Mucosa of stomach (tissue), 1 donor: ENCODE data around the gene LMBR1.

ENCODE experiments used
- H3K27me3 ChIP-seq: one replicate; pipeline ENCODE4 v1.7.0; 2013; ENCODE audit warnings: mild to moderate bottlenecking, low read length; ENCODE audit not compliant: control insufficient read depth, insufficient read depth
- H3K36me3 ChIP-seq: one replicate; pipeline ENCODE4 v1.7.0; 2013; ENCODE audit warnings: low read length; ENCODE audit not compliant: control insufficient read depth, insufficient read depth
- H3K4me1 ChIP-seq: one replicate; pipeline ENCODE4 v1.7.0; 2013; ENCODE audit warnings: mild to moderate bottlenecking, low read length; ENCODE audit not compliant: control insufficient read depth, insufficient read depth
- H3K4me3 ChIP-seq: one replicate; pipeline ENCODE4 v1.7.0; 2013; ENCODE audit warnings: low read length
- H3K9ac ChIP-seq: one replicate; pipeline ENCODE4 v1.7.0; 2013; ENCODE audit warnings: mild to moderate bottlenecking, low read length, moderate library complexity
- H3K9me3 ChIP-seq: one replicate; pipeline ENCODE4 v1.7.0; 2013; ENCODE audit warnings: mild to moderate bottlenecking, low read length, moderate library complexity; ENCODE audit not compliant: control insufficient read depth
- donor health status: Pancreatic carcinoma.

The LMBR1 gene

GRCh38 chr7:156764016-156764669 is 128.8 kb downstream of the LMBR1 start:
- Histone ChIP-seq H3K4me3 (no peak overlapping the region), H3K4me1 (no peaks in the 10 kb centered on the region), H3K9me3 (no peaks in the 10 kb centered on the region), H3K9ac (no peak overlapping the region), H3K27me3 (no peaks in the 10 kb centered on the region), H3K36me3 (no peaks in the 10 kb centered on the region)

- Histone ChIP-seq H3K9ac (no peak overlapping the region), H3K36me3 (no peaks in the 10 kb centered on the region), H3K9me3 (no peaks in the 10 kb centered on the region), H3K4me1 (no peaks in the 10 kb centered on the region), H3K27me3 (no peaks in the 10 kb centered on the region), H3K4me3 (no peak overlapping the region)
Measured at GRCh38 chr7:156759579-156760202, 133.3 kb downstream of the LMBR1 start.

GRCh38 chr7:156759143-156759542 is 133.8 kb downstream of the LMBR1 start:
- Histone ChIP-seq H3K36me3 (no peaks in the 10 kb centered on the region), H3K9me3 (no peaks in the 10 kb centered on the region), H3K4me1 (no peaks in the 10 kb centered on the region), H3K27me3 (no peaks in the 10 kb centered on the region), H3K9ac (no peak overlapping the region), H3K4me3 (no peak overlapping the region)

- H3K9ac ChIP-seq = no peak overlapping the region
- no peaks in the 10 kb centered on the region for H3K9me3 ChIP-seq
- no peaks in the 10 kb centered on the region for H3K27me3 ChIP-seq
- H3K4me1 ChIP-seq = no peaks in the 10 kb centered on the region
- no peaks in the 10 kb centered on the region for H3K36me3 ChIP-seq
- no peak overlapping the region for H3K4me3 ChIP-seq
Measured at GRCh38 chr7:156754201-156754600, 138.8 kb downstream of the LMBR1 start.

- Histone ChIP-seq H3K27me3 (no peaks in the 10 kb centered on the region), H3K4me3 (no peak overlapping the region), H3K36me3 (no peaks in the 10 kb centered on the region), H3K9ac (no peak overlapping the region), H3K4me1 (no peaks in the 10 kb centered on the region), H3K9me3 (no peaks in the 10 kb centered on the region)
Measured at GRCh38 chr7:156753630-156754029, 139.4 kb downstream of the LMBR1 start.

- Histone ChIP-seq H3K9ac (no peak overlapping the region), H3K9me3 (no peaks in the 10 kb centered on the region), H3K4me1 (no peaks in the 10 kb centered on the region), H3K4me3 (no peak overlapping the region), H3K36me3 (no peaks in the 10 kb centered on the region), H3K27me3 (no peaks in the 10 kb centered on the region)
Measured at GRCh38 chr7:156753229-156753560, 139.8 kb downstream of the LMBR1 start.

GRCh38 chr7:156752367-156753228 is 140.4 kb downstream of the LMBR1 start:
- Histone ChIP-seq H3K4me3 (no peak overlapping the region), H3K9ac (no peak overlapping the region), H3K9me3 (no peaks in the 10 kb centered on the region), H3K4me1 (peaks cover 3% of the 10 kb centered on the region), H3K36me3 (no peaks in the 10 kb centered on the region), H3K27me3 (no peaks in the 10 kb centered on the region)

GRCh38 chr7:156751319-156751718 is 141.7 kb downstream of the LMBR1 start:
- H3K9ac ChIP-seq = no peak overlapping the region
- H3K36me3 ChIP-seq = no peaks in the 10 kb centered on the region
- no peak overlapping the region for H3K4me3 ChIP-seq
- H3K9me3 ChIP-seq = no peaks in the 10 kb centered on the region
- peaks cover 3% of the 10 kb centered on the region for H3K4me1 ChIP-seq
- H3K27me3 ChIP-seq = no peaks in the 10 kb centered on the region

GRCh38 chr7:156747718-156748117 is 145.3 kb downstream of the LMBR1 start:
- H3K9me3 ChIP-seq = no peaks in the 10 kb centered on the region
- H3K4me3 ChIP-seq = no peak overlapping the region
- H3K4me1 ChIP-seq = peaks cover 3% of the 10 kb centered on the region

GRCh38 chr7:156746891-156747290 is 146.1 kb downstream of the LMBR1 start:
- no peaks in the 10 kb centered on the region for H3K9me3 ChIP-seq
- H3K27me3 ChIP-seq = no peaks in the 10 kb centered on the region
- no peak overlapping the region for H3K9ac ChIP-seq
- no peak overlapping the region for H3K4me3 ChIP-seq
- peaks cover 3% of the 10 kb centered on the region for H3K4me1 ChIP-seq
- no peaks in the 10 kb centered on the region for H3K36me3 ChIP-seq

More at GRCh38 chr7:156747718-156748117, 145.3 kb downstream of the LMBR1 start:
- no peaks in the 10 kb centered on the region for H3K36me3 ChIP-seq
- no peak overlapping the region for H3K9ac ChIP-seq
- H3K27me3 ChIP-seq = no peaks in the 10 kb centered on the region

GRCh38 chr7:156739596-156739995 is 153.4 kb downstream of the LMBR1 start:
- Histone ChIP-seq H3K36me3 (no peaks in the 10 kb centered on the region), H3K9me3 (no peaks in the 10 kb centered on the region), H3K4me1 (no peaks in the 10 kb centered on the region), H3K27me3 (no peaks in the 10 kb centered on the region), H3K4me3 (no peak overlapping the region), H3K9ac (no peak overlapping the region)

- Histone ChIP-seq H3K36me3 (no peaks in the 10 kb centered on the region), H3K9me3 (no peaks in the 10 kb centered on the region), H3K27me3 (no peaks in the 10 kb centered on the region), H3K4me1 (no peaks in the 10 kb centered on the region), H3K4me3 (no peak overlapping the region), H3K9ac (no peak overlapping the region)
Measured at GRCh38 chr7:156735851-156736250, 157.1 kb downstream of the LMBR1 start.
